Stimulated activated CD4-positive, alpha-beta T cell treated with anti-CD3 and anti-CD28 coated beads, Interleukin-4, amount 100 ng/mL, for 4 hours (primary cell): ENCODE data around the gene EGFLAM.

Experiments used
- DNase-seq, 2 experiments: peaks; one replicate each; pipeline ENCODE4 v3.0.0-alpha.2; 2020

EGFLAM gene

DNA sequence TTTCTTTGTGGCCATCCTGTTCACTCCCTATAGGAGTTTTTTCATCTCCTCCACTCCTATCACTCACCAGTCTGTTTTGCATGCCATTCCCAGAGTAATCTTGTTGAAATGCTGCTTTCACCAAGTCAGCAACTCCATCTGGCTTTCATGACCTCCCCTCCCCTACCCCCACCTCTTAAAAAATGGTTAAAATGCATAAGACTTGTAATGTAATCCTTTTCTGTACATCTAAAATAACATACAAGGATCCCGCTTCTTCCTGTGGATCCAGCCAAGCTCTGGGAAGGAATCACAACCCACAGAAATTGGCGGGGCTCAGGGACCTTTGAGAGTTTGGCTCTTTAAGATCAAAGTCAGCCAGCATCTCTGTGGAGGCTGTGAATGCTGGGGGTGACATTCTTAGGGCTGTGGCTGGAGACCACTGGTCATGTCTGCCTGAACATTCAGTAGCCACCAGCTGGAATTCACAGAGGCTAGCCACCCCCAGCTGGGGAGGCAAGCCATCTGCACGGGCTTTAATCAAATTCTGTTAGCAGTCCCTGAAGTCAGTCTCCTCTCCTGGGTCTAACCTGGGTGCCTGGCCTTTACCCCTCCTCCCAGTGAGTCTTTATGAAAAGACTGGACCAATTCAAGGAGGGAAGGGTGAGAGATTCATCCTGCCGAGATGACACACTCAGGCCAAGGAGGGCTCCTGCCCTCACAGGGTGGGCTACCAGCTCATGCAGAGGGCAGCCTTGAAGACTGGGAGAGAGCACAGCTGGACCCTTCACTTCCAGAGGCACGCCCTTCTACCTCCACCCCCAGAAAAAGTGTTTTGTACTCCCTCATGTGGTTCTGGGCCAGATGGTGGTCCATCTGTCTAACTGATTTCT is 165.2 kb downstream of the EGFLAM start:
- DNase-seq: no peak

DNA sequence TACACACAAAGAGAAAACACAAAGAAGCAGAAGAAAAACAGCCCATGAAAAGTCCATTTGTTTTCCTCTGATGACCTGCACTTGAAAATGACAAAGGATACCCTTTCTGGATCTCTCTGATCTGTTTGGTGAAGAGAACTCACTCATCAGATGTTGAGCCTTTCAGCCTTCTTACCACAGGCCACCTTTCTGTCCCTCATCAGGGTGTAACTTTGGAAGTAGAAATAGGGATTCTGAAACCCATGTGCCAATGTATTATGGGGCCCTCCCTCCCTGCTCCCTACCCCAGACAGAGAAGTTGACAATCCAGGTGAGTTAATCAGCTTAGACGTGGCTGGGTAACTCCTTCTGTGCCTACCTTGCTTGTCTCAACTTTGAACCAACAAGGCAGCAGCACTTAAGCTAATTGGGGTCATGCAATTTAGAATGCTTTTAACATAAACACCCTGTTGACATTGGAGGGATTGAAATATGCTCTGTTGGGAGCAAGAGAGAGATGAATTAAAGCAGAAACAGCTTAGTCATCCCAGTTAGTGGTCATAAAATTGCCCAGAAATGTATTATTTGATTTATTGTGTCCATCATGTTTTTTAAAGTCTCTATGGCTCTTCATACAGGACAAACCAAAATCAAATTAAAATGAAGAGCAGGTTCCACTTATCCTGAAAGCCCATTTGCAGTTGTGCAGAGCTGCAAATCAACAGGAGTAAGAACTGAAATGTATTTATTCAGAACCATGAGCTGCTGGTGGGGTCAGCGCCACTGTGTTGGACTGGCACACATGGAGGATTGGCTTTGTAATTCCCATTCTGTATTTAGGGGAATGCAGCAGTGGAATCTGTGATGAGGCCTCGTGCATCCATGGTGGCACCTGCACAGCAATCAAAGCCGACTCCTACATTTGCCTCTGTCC is 166.0 kb downstream of the EGFLAM start:
- DNase-seq: no peak

DNA sequence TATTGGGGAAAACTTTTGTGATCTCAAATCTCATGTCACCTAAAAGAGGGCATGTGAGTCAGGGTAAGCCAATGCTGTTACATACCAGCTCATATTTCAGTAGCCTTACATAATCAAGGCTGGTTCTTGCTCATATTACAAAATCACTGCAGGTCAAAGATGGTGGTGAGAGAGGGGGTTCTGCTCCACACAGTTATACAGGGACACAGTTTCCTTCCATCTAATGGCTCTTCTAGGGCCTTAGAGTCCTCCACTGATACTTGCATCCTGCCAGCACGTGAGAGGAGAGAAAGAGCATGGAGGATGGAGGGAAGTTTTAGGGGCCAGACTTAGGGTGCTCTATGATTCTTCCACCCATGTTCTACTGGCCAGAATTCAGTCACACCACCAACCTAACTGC is 168.1 kb downstream of the EGFLAM start:
- no peak for DNase-seq

DNA sequence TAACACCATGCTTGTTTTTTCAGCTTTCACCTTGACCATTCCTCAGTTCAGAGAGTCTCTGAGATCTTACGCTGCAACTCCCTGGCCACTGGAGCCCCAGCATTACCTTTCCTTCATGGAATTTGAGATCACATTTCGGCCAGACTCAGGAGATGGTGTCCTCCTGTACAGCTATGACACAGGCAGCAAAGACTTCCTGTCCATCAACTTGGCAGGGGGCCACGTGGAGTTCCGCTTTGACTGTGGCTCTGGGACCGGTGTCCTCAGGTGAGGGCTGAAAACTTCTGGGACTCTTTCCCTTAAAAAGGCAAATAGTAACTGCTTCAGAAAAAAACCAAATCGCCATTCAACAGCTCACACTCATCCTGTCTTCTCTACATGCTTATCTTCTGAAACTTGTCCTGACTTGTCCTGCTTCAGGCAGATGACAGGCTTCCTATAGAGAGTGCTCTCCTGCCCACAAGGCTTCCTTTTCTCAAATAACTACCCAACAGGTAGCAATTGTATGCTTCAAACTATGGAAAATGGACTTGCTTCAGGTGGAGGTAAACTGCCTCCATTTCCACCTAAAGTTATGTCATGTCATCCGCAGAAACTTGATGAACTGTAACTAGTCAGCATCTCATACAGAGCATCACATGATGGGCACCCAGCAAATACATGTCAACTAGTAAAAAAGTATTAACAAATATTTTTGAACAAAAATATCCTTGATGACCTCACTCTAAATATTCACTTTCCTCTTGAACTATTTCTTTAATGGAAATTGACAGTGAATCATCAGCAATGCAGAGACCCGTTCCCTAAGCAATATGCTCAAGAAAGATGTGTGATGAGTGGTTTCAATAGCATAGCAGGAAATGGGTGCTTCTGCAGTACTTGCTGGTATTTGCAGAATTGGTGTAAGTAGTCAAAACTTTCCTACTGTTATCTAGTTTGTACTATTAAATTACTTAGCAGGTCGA is 168.9 kb downstream of the EGFLAM start:
- DNase-seq: no peak

DNA sequence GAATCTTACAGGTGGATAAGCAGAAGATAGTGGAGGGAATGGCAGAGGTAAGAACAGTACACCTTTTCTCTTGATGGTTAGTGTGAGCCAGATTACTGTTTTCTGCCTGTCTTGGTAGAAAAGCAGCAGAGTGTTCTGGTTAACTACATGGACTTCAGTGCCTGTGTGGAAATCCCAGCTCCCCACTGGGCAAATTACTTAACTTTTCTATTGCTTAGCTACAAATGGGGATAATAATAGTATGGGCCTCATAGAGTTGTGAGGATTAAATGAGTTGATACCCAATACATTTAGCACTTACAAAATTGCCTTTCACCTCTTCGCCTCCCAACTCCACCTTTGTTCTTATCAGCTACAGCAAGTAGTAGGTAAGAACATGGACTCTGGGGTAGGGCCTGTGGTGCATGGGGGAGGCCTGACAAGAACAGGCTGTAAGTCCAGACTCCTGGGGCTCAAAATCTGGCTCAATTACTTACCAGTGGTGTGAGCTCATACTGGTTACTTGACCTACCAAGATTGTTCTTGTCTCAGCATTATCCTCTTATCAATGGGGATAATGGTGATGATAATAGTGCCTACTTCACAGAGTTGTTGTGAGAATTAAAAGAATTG is 173.0 kb downstream of the EGFLAM start:
- no peak for DNase-seq

DNA sequence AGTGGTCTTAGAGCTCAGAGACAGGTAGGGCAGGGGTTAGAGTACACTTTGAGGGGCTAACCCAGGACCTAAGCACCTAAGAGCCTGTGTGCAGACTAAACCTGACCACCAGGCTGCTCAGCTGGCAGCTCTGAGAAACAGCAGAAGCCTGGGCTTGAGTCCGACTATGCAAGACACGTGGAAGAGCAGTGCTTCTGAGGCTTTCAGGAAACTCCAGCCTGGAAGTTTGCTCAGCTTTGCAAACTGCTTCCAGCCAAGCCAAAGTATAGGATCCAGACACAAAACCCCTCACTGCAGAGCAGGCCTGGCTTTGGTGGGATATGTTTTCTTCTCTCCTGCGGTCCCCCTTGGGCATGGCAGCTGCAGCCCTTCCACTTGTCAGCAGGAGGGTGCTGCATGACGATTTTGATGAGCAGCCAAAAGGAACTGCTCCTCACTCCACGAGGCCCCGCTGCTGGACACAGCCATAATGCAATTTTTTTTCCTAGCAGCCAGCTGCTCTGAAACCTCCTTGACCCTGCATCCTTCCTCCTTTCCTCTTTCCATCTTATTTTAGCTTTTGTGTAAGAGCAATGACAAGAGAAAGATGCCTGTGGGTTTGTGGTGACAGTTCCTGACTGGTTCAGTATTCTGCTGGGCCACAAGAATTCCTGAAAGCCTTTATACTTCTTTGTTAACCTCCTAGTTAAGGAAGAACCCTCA is 175.0 kb downstream of the EGFLAM start:
- DNase-seq: no peak

DNA sequence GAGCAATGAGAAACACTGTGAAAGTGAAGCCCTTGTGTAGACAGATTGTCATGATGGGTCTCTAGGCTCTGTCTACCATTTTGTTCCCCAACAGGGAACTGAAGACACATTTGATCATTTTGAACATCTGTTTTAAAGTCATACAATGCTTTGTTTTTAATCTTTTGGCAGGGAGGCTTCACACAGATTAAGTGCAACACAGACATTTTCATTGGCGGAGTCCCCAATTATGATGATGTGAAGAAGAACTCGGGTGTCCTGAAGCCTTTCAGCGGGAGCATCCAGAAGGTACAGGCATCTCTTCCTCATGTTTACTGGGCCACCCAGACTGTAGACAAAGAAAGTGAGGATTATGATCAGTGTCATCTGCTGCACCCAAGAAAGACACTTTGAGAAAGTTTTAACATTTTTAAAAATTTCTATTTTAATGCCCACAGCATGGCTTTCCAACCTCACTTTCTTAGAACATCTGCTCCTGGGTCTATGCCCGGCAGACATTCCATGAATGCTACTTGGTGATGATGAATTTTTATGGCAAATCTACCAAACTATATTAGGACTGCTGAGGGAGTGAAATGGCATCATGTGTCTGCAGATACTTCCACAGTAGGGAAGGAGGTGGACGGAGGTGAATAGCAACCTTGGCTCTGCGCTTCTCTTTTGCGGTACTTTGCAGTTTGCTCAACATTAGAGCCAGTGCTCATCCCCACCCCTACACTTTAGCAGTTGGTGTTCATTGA is 176.8 kb downstream of the EGFLAM start:
- no peak for DNase-seq

DNA sequence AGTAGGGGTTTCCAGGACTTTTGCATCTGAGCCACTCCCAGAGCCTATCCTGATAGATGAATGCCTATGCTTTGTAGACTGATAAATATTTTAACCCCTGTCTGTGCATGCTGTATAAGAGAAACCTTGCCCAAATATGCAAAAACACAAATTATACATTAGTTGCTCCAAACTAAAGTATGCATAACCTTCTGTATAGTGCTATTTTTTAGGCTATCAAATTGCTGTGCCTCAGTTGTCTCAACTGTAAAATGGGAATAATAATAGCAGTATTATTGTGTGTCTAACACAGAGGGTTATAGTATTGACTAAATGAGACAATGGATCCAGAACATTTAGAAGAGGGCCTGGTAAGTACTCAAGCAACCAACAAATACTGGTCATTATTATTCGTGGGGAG is 180.4 kb downstream of the EGFLAM start:
- DNase-seq: no peak

DNA sequence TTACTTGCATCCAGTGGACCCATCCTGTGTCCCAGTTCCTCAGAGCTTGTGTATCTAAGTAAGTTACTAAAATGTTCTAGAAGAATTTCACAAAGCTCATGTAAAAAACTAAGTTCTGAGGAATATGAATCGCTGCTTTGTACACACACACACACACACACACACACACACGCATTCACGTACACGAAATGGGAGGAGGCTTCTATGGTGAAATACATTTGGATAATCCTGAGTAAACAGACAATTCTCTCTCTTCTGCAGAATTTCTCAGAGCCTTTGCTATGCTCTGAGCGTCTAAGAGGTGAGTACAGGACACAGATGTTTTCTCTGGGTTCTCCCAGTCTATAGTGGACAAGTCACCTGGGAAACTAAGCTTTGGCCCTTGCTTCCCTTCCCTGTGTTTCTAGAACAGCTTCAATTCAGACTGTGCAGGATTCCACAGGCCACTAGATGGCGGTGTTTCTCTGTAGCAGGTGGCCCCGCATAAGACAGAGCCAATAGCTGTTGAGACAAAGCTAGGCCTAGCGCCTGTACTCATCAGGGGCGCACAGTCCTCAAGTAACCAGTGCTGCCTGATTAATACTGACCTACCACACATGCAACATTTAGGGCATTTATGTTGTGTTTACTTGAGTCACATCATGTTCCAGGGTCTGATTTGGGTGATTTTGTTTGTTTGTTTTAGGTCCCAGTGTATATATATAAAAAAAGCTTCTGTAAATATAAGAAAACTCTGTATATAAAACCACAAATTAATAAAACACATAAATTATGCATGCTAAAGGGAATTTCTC is 183.3 kb downstream of the EGFLAM start:
- peak; percentile 68 to 71 for DNase-seq

DNA sequence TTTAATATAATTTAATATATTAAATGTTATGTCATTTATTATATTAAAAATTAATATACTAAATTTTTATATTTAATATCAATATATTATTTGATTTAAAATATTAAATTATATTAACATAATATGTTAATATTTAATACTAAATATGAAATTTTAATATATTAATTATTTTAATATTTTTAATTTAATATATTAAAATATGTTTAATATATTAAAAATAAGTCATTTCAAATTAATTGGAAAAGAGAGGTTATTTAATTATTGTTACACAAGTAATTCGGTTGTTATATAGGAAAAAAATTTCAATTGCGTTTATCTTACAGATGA is 183.9 kb downstream of the EGFLAM start:
- no peak for DNase-seq

DNA sequence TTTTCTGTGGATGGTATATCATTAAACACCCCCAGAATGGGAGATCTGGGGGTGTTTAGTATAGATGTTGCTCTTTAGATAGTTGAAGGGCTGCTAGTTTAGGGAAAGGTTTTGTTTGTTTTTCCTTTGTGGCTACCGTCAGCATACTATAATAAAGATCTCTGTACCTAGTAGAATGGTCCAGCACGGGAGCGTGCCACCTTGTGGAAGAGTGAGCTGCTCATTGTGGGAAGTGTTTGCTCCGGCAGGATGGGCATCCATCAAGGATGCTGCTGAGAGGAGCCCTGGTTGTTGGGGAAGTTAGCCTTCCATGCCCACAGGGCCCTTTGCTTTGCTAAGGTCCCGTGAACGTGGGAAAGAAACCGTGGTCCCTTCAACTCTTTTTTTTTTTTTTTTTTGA is 185.0 kb downstream of the EGFLAM start:
- no peak for DNase-seq

DNA sequence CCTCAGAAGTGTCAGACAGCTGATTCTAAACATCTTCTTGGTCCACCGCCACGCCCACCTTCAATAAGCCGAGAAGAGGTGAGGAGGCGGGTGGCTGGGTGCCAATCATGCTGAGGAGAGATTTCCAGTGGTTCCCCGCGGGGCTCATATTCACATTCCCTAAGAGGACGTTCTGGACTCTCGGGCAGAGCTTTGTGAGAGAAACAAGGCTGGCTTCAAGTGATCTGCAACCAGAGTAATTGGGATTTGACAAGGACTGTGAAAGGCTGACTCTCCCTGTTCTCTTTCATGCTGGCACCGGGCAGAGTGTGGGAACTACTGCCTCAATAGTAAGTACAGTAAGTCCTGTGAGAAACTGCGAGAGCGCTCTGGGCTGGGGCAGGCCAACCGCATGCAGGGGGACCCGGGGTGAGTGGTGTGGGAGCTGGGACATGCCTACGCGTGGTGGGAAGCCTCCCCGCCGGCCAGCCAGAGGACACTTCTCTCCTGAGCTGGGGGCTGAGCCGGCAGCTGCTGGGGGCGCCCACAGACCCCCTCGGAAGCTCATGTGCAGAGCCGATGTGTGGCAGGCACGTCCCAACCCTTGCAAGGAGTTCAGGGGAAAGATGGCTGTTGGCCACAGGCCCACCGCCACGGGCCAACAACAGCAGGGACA is 187.1 kb downstream of the EGFLAM start:
- DNase-seq: no peak

DNA sequence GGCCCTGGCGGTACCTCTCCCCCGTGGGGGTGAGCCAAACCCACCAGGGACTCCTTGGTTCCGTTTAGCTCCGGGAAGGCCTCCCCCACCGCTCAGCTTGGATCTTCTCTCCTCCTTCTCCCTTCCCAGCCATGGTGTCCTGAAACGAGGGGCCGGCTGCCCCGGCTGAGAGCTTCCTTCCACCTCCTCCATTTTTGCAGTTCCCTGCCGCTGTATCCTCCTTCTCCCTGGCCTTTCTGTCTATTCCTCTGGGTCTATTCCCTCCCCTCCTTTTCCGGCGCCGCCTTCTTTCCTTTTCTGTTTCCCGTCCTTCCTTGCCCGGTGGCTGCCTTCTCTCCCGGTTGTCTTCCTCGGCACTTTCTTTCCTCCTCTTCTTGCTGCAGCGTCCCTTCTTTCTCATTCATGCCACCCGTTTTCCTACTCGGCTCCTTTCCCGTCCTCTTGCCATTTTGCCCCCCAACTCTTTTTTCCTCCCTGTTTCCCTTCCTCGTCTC is 187.7 kb downstream of the EGFLAM start:
- DNase-seq: no peak

DNA sequence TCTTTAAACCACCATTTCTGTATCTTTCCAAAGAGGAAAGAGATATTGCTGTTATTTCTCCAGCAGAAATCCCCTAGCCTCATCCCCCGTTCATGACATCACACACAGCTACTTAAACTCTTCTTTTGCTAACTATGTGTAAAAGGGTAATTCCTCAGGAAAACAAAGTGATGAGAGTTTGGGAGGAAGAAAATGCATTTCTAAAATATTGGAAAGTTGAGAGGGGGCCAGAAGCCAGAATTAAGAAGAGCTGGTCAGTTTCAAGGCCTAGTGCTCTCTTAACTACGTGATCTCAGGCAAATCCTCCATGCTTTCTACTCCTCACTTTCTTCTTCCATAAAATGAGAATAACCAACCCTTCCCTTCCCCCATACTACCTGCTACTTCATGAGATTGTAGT is 188.7 kb downstream of the EGFLAM start:
- DNase-seq: no peak

DNA sequence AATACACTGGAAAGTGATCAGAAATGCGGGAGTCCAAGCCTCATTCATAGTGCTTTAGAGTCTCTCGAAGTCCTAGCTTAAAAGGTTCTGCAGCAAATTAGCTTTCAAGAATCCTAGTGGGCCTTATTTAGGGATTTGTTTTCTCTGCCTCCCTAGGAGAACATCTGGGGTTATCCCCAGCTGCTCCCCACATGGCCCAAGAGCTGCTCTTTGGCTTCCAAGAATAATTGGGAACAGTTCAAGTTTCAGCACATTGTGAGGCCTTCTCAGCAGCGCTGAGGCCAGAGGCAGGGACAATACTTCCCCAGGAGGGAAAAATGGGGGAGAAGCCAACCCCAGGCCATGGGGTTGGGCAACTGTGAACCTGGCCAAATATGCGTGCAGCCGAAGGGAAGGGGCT is 189.4 kb downstream of the EGFLAM start:
- DNase-seq: no peak

DNA sequence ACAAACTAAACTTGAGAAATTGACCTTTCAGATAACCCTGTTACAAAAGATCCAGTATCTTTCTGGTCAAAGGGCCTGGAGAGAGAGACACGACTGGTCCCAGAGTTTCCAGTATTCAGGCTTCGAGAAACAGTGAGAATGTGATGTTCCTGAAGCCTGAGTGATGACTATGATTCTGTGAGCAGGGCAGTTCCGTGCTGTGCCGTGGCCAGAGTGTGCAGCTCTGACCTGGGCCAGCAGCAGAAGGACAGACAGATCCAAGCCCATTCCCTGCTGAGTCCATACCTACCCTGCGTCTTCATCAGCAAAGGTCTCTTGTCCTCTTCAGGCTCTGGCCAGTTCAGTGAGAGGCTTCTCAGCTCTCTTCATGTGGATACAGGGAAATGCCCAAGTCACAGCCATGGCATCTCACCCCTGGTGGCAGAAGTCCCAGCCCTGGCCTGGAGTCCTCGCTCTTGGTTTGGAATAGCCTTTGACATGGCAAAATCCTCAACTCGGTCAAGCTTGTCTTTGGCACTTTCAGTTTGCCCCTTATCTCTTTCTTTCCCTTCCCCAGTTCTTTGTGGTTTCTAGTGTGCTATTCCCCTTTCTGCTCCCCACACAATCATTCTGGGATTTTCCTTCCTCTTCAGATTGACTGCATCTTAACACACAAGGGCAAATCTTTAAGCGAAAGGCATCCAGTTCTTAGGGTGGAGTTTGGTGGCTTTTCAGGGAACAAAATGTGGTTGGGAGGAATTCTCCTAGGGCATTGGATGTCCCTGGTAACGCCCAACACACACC is 190.4 kb downstream of the EGFLAM start:
- DNase-seq: no peak

DNA sequence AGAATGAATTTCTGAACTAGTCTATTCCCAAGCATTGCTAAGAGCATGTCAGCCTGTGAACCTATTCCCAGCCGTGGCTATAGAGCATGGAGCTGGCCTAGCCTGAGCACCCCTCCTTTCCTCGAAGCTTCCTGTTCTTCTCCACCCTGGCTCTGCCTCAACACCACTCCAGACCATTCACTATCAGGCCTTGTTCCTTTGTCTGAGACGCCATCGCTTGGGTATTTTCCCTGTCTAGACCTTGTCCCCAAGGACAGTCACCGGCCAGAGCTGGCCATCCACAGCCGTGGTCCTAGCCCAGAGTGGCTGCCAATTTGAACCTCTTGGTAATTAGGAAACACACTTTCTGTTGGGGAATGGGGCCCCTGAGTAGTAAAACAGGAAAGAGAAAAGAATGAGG is 192.3 kb downstream of the EGFLAM start:
- DNase-seq: no peak

DNA sequence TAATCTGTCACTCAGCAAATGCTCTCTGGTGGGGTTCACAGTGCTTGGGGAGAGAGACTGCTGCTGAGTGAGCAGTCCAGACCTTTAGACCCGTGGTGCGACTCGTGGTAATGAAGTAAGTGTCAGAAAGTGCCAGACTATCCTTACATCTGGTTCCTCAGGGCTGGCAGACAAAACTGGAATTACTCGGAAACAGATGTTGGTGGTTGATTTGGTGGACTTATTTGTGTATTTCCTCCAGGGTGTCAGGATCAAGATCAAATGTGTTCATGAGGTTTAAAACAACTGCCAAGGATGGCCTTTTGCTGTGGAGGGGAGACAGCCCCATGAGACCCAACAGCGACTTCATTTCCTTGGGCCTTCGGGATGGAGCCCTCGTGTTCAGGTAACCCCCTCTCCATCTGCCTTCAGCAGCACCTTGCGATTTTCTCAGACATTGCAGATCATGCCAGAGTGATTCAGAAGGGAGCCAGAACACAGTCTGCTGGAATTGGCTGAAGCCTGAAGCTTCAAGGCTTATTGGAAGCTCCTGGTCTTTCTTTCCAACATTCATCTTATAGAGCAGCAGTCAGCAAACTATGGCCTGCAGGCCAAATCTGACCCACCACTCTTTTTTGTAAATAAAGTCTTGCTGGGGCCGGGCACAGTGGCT is 192.8 kb downstream of the EGFLAM start:
- DNase-seq: no peak
